HepG2 (cell line): ENCODE results near the gene DEFB129. TPM values are rescaled to one million over a fixed set of nuclear protein-coding genes. Genes with fewer than 3 reads are reported as not detected.
A peak's percentile ranks its signal among the peaks of the same experiment; 100 is the strongest.

Experiments used
- ATAC-seq: fragments of 200-7000 bp; cut with Tn5 transposase; 3 replicates; pipeline ENCODE4 v1.9.1; 2020; ENCODE audit warnings: mild to moderate bottlenecking, moderate library complexity
- BruUV-seq: library from RNA; stranded (reverse); fragments of 400-500 nt; replicated peaks from 2 replicates; lab custom pipeline; 2021; lab: Mats Ljungman, UMichigan
- CTCF ChIA-PET: fragments of 300-600 bp; formaldehyde crosslinking; extraction: SDS; loops from one replicate; lab custom pipeline; 2021; ENCODE audit warnings: low total read pairs, inconsistent platforms, low intra/inter-chr PET ratio; lab: Yijun Ruan, JAX
- POLR2A ChIA-PET: fragments of 350-600 bp; sonication (Branson Sonifier 250); formaldehyde crosslinking; loops from one replicate; lab custom pipeline; 2020; ENCODE audit warnings: antibody characterized with exemption, inconsistent platforms; lab: Yijun Ruan, JAX
- DNase-seq: peaks from one replicate; pipeline ENCODE4 v3.0.0-alpha.2; 2015; ENCODE audit warnings: low spot score
- FAIRE-seq: peaks from 3 replicates; lab custom pipeline; 2011; peaks lifted over from hg19 to GRCh38; lab: Jason Lieb, UNC
- H2AFZ ChIP-seq: one replicate; pipeline ENCODE4 v1.6.1; 2011; ENCODE audit warnings: low read length, inconsistent platforms
- H3K27ac ChIP-seq: fragments of 300-600 bp; 3 replicates; pipeline ENCODE4 v1.8.0; 2011; ENCODE audit warnings: mixed run types, mild to moderate bottlenecking, mixed read lengths, low read length, inconsistent platforms; ENCODE audit not compliant: insufficient read depth; ENCODE audit errors: extremely low read length
- H3K27me3 ChIP-seq, 2 experiments: fragments of 200-600 bp in 1 of 2; 2 replicates in 1 of 2; 3 replicates in 1 of 2; pipeline versions ENCODE4 v1.6.0 to v1.8.0; 2011; ENCODE audit warnings: low read length in 2 of 2, mild to moderate bottlenecking in 2 of 2, moderate library complexity in 2 of 2, inconsistent platforms in 1 of 2; ENCODE audit not compliant: insufficient read depth in 2 of 2, control insufficient read depth in 1 of 2
- H3K36me3 ChIP-seq, 2 experiments: fragments of 200-600 bp in 1 of 2; replicated peaks in 1 of 2; 2 replicates in 1 of 2; 3 replicates in 1 of 2; pipeline versions ENCODE4 v1.5.1 to v1.8.0; 2011; ENCODE audit warnings: low read length in 2 of 2, inconsistent platforms in 1 of 2; ENCODE audit not compliant: insufficient read depth in 2 of 2, control insufficient read depth in 1 of 2
- H3K4me1 ChIP-seq: 2 replicates; pipeline ENCODE4 v1.5.1; 2012; ENCODE audit warnings: low read length, inconsistent platforms; ENCODE audit not compliant: insufficient read depth
- H3K4me2 ChIP-seq: 2 replicates; pipeline ENCODE4 v1.6.0; 2011; ENCODE audit warnings: low read depth, low read length, inconsistent platforms
- H3K4me3 ChIP-seq, 3 experiments: fragments of 200-600 bp in 1 of 3; sonication (generic), shearing (Covaris generic) in 1 of 3; replicated peaks in 1 of 3; 2 replicates each; pipeline ENCODE4 v1.5.1; 2011 to 2016; ENCODE audit warnings: low read length in 3 of 3, inconsistent platforms in 2 of 3, low read depth in 2 of 3, mild to moderate bottlenecking in 2 of 3, control low read depth in 1 of 3, mixed read lengths in 1 of 3; ENCODE audit not compliant: insufficient read depth in 1 of 3
- H3K79me2 ChIP-seq: one replicate; pipeline ENCODE4 v1.6.1; 2011; ENCODE audit warnings: low read length, inconsistent platforms; ENCODE audit not compliant: insufficient read depth
- H3K9ac ChIP-seq: 2 replicates; pipeline ENCODE4 v1.6.0; 2011; ENCODE audit warnings: mild to moderate bottlenecking, low read depth, low read length, inconsistent platforms; ENCODE audit not compliant: insufficient read depth
- H3K9me3 ChIP-seq: 2 replicates; pipeline ENCODE4 v1.5.1; 2012; ENCODE audit warnings: mild to moderate bottlenecking, low read length
- H4K20me1 ChIP-seq: 2 replicates; pipeline ENCODE4 v1.6.0; 2011; ENCODE audit warnings: inconsistent platforms, mild to moderate bottlenecking, low read length, moderate library complexity; ENCODE audit not compliant: insufficient read depth
- BHLHE40 ChIP-seq: IDR thresholded peaks from 2 replicates; pipeline ENCODE4 v1.6.1; 2011; ENCODE audit warnings: low read length, improper control_type of control experiment
- CHCHD3 ChIP-seq: sonication (generic); formaldehyde crosslinking; IDR thresholded peaks from 2 replicates; pipeline ENCODE4 v1.8.0; 2022; ENCODE audit warnings: mild to moderate bottlenecking, missing genetic modification reagents, moderate library complexity
- NRL ChIP-seq: sonication (generic); formaldehyde crosslinking; IDR thresholded peaks from 2 replicates; pipeline ENCODE4 v1.5.0; 2020; ENCODE audit warnings: missing genetic modification reagents, mild to moderate bottlenecking, moderate library complexity, borderline replicate concordance
- SMARCE1 ChIP-seq: fragments of 450-650 bp; IDR thresholded peaks from 2 replicates; pipeline ENCODE4 v1.6.1; 2017; ENCODE audit warnings: borderline replicate concordance
- TRIM22 ChIP-seq: fragments of 450-650 bp; IDR thresholded peaks from 2 replicates; pipeline ENCODE4 v1.6.1; 2017
- ZNF350 ChIP-seq: sonication (generic); formaldehyde crosslinking; IDR thresholded peaks from 2 replicates; pipeline ENCODE4 v1.4.0; 2020; ENCODE audit warnings: mild to moderate bottlenecking, low read depth, missing genetic modification reagents, borderline replicate concordance
- ZNF768 ChIP-seq: sonication (generic); formaldehyde crosslinking; IDR thresholded peaks from 2 replicates; pipeline ENCODE4 v1.4.0; 2020; ENCODE audit warnings: missing genetic modification reagents
- ZNF776 ChIP-seq: sonication (generic); formaldehyde crosslinking; IDR thresholded peaks from 2 replicates; pipeline ENCODE4 v1.4.0; 2020; ENCODE audit warnings: mild to moderate bottlenecking, missing genetic modification reagents
- WGBS: methylation state at CpG from one replicate; pipeline ENCODE4 v1.1.6; 2017; ENCODE audit warnings: low lambda C conversion rate; 5-methylcytosine and 5-hydroxymethylcytosine counted together
- in situ Hi-C: cut with HindIII; loops from 2 replicates; pipeline ENCODE4 v1.10.0; 2017; ENCODE audit warnings: low pct_unique_long_range_greater_than_20kb; ENCODE audit not compliant: extremely low pct_ligation_motif_present
- intact Hi-C: fragments of 100-400 bp; cut with micrococcal nuclease; formaldehyde crosslinking; loops from one replicate; pipeline ENCODE4 v1.10.0; 2022; ENCODE audit not compliant: unreplicated experiment
- polyA plus RNA-seq, 8 experiments: library from polyadenylated mRNA; depleted of rRNA in 3 of 8; stranded (reverse) in 7 of 8; unstranded in 1 of 8; fragments of >200 nt; fragmentation: Illumina TruSeq in 4 of 8; extraction: Trizol in 4 of 8; gene quantifications; 2 replicates each; pipeline versions ENCODE4 v1.2.1 to v1.2.3, GENCODE V29; 2011 to 2016; ENCODE audit warnings: low read depth in 4 of 8, missing spikeins in 1 of 8, mixed read lengths in 1 of 8; ENCODE audit not compliant: insufficient read depth in 1 of 8
- total RNA-seq, 5 experiments: library from RNA; depleted of rRNA; stranded (reverse); fragments of >200 nt; fragmentation: Illumina TruSeq; extraction: Trizol; gene quantifications; 2 replicates each; pipeline ENCODE4 v1.2.3, GENCODE V29; 2016; ENCODE audit warnings: low read depth in 1 of 5
- TF ChIP-seq, protein P1 (sequence below): sonication (generic); formaldehyde crosslinking; IDR thresholded peaks from 2 replicates; pipeline ENCODE4 v1.5.1; 2020; ENCODE audit warnings: mild to moderate bottlenecking, missing genetic modification reagents, moderate library complexity
- TF ChIP-seq, protein P2 (sequence below): IDR thresholded peaks from 2 replicates; pipeline ENCODE4 v1.6.1; 2016; ENCODE audit warnings: missing biosample characterization, missing genetic modification reagents, low read depth
- TF ChIP-seq, protein P3 (sequence below): sonication (generic); formaldehyde crosslinking; IDR thresholded peaks from 2 replicates; pipeline ENCODE4 v1.8.1; 2023; ENCODE audit warnings: mild to moderate bottlenecking, moderate library complexity, missing genetic modification reagents

The DEFB129 gene
- total and polyA plus RNA-seq, 2 of the 13 experiments (the other 11 are each of a cell fraction or from before 2014, with no cell fraction given): not detected

- Histone ChIP-seq H3K9me3 (no peaks in the 10 kb centered on the region), H2AFZ (no peak overlapping the region), H3K27me3 (peaks cover 8 to 45% of the 10 kb centered on the region in 2 experiments; a peak in 4 of 5 replicates), H3K79me2 (no peaks in the 10 kb centered on the region), H3K9ac (no peak overlapping the region), H3K4me2 (no peak overlapping the region), H3K4me1 (peaks cover 9% of the 10 kb centered on the region), H4K20me1 (no peaks in the 10 kb centered on the region), H3K27ac (no peak overlapping the region), H3K4me3 (no peak overlapping the region), H3K36me3 (no peaks in the 10 kb centered on the region)
- ChIA-PET POLR2A (no interaction called here), CTCF (no interaction called here)
- ATAC-seq: no peak
- in situ Hi-C loops: no loop called here
- 13% methylated on average over 13 of the region's 13 CpGs for whole genome bisulfite sequencing
- intact Hi-C loops: no loop called here
- DNase-seq: no peak
- FAIRE-seq: no peak
- TF ChIP-seq ZNF768 (CRISPR knock-in tag) (peak; percentile 40; the same call in 1 of the 2 replicates), TRIM22 (no peak), ZNF350 (CRISPR knock-in tag) (peak; percentile 43; the same call in 1 of the 2 replicates), BHLHE40 (0 out of 2 replicates have a peak, but pooled peaks have one; percentile 2), CHCHD3 (CRISPR knock-in tag) (0 out of 2 replicates have a peak, but pooled peaks have one; percentile 45), NRL (CRISPR knock-in tag) (0 out of 2 replicates have a peak, but pooled peaks have one; percentile 28), ZNF776 (no peak), SMARCE1 (no peak)
- TF ChIP-seq, protein P1, sequence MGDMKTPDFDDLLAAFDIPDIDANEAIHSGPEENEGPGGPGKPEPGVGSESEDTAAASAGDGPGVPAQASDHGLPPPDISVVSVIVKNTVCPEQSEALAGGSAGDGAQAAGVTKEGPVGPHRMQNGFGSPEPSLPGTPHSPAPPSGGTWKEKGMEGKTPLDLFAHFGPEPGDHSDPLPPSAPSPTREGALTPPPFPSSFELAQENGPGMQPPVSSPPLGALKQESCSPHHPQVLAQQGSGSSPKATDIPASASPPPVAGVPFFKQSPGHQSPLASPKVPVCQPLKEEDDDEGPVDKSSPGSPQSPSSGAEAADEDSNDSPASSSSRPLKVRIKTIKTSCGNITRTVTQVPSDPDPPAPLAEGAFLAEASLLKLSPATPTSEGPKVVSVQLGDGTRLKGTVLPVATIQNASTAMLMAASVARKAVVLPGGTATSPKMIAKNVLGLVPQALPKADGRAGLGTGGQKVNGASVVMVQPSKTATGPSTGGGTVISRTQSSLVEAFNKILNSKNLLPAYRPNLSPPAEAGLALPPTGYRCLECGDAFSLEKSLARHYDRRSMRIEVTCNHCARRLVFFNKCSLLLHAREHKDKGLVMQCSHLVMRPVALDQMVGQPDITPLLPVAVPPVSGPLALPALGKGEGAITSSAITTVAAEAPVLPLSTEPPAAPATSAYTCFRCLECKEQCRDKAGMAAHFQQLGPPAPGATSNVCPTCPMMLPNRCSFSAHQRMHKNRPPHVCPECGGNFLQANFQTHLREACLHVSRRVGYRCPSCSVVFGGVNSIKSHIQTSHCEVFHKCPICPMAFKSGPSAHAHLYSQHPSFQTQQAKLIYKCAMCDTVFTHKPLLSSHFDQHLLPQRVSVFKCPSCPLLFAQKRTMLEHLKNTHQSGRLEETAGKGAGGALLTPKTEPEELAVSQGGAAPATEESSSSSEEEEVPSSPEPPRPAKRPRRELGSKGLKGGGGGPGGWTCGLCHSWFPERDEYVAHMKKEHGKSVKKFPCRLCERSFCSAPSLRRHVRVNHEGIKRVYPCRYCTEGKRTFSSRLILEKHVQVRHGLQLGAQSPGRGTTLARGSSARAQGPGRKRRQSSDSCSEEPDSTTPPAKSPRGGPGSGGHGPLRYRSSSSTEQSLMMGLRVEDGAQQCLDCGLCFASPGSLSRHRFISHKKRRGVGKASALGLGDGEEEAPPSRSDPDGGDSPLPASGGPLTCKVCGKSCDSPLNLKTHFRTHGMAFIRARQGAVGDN (CRISPR knock-in tag): peak; percentile 23; the same call in 1 of the 2 replicates
- TF ChIP-seq, protein P2, sequence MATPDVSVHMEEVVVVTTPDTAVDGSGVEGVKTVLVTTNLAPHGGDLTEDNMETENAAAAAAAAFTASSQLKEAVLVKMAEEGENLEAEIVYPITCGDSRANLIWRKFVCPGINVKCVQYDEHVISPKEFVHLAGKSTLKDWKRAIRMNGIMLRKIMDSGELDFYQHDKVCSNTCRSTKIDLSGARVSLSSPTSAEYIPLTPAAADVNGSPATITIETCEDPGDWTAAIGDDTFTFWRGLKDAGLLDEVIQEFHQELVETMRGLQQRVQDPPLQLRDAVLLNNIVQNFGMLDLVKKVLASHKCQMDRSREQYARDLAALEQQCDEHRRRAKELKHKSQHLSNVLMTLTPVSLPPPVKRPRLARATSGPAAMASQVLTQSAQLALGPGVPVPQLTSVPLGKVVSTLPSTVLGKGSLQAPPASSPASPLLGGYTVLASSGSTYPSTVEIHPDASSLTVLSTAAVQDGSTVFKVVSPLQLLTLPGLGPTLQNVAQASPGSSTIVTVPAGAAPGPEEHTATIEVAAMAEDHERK (CRISPR knock-in tag): no peak
- TF ChIP-seq, protein P3, sequence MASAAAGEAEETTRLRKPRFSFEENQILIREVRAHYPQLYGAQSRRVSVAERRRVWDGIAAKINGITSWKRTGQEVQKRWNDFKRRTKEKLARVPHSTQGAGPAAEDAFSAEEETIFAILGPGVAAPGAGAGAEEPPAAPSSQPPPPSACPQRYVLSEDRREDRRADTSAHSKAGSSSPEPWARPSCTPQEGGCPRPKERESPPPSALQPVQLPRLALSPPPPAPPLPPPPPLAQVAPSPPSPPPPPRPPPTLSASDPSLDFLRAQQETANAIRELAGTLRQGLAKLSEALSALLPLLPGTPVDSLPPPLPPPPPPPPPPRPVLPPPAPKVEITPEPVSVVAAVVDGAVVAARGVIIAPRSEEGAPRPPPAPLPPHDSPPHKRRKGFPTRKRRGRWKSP (CRISPR knock-in tag): no peak
- TF ChIP-seq, all 625 proteins: peak for 6
- no TSS peak for BruUV-seq
Measured at GRCh38 chr20:263701-264100, 36.6 kb downstream of the DEFB129 start.
